WI38 (cell line): ENCODE measurements around the gene AGPAT1.

Source experiments
- H3K4me3 ChIP-seq: 2 replicates; pipeline ENCODE4 v1.5.1; 2011; ENCODE audit warnings: low read depth, mild to moderate bottlenecking, control low read depth, low read length
- TF ChIP-seq, protein P1 (sequence below): IDR thresholded peaks from 2 replicates; pipeline ENCODE4 v1.5.1; 2012; ENCODE audit warnings: low read depth, mild to moderate bottlenecking, control low read depth, low read length

Gene AGPAT1

DNA sequence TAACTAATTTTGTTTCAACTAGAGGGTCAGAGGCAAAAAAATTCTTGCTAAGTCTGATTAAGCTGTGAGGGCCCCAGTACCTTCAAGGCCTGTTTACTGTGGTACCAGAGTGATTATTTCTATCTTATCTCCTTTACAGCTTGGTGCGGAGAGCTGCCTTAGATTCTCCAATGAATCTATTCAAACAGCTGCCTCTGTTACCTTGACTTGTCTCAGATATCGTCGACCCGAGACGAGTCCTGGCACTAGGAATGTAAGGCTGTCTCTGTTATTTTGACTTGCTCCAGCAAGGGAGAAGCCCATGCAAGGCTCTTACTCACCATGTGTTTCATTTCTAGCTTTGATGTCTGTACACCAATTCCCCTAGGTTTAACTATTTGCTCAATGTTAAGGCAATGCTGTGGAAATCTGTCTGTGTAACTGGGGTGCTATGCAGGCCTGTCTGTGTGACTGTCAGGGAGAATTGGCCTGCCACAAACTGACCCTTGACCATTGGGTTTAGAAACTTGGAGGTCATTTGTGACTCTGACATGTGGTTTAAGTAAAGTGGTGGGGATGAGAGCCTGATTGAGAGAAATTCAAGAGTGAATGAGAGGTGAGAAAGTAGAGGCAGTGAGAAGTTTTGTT, 35.4 kb downstream of the AGPAT1 start:
- TF ChIP-seq, protein P1, sequence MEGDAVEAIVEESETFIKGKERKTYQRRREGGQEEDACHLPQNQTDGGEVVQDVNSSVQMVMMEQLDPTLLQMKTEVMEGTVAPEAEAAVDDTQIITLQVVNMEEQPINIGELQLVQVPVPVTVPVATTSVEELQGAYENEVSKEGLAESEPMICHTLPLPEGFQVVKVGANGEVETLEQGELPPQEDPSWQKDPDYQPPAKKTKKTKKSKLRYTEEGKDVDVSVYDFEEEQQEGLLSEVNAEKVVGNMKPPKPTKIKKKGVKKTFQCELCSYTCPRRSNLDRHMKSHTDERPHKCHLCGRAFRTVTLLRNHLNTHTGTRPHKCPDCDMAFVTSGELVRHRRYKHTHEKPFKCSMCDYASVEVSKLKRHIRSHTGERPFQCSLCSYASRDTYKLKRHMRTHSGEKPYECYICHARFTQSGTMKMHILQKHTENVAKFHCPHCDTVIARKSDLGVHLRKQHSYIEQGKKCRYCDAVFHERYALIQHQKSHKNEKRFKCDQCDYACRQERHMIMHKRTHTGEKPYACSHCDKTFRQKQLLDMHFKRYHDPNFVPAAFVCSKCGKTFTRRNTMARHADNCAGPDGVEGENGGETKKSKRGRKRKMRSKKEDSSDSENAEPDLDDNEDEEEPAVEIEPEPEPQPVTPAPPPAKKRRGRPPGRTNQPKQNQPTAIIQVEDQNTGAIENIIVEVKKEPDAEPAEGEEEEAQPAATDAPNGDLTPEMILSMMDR, result no peak
- no peak overlapping the region for H3K4me3 ChIP-seq

DNA sequence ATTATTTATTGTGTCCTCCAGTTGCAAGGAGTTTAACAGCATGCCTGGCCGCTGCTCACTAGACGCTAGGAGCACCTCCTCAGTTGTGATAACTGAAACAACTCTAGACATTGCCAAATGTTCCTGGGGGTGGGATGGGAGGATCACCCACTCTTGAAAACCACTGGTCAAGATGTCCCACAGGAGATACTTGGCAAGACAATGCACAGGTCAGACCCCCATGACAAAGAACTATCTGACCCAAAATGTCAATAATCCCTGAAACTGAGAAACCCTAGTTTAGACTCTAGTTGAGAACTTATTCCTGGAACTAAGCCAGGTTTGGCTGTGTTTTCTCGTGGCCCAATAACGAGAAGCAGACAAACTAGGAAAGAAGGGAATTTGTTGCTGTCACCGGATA, 36.3 kb downstream of the AGPAT1 start:
- H3K4me3 ChIP-seq, result no peak overlapping the region
- TF ChIP-seq, protein P1, result no peak

DNA sequence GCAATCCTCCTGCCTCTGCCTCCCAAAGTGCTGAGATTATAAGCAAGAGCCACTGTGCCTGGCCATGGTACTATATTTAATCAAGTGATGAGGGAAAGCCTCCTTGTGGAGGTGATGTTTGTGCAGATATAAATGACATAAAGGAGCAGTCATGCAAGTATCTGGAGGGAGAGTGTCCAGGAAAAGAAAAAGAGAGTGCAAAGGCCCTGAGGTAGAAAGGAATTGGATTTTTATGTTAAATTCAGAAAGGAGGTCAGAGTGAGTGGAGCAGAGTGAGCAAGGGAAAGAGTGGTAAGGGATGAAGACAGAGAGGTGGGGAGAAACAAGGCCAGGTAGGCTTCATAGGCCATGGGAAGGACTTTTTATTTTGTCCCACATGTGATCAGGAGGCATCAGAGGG, 38.4 kb downstream of the AGPAT1 start:
- H3K4me3 ChIP-seq, result no peak overlapping the region
- TF ChIP-seq, protein P1, result no peak

DNA sequence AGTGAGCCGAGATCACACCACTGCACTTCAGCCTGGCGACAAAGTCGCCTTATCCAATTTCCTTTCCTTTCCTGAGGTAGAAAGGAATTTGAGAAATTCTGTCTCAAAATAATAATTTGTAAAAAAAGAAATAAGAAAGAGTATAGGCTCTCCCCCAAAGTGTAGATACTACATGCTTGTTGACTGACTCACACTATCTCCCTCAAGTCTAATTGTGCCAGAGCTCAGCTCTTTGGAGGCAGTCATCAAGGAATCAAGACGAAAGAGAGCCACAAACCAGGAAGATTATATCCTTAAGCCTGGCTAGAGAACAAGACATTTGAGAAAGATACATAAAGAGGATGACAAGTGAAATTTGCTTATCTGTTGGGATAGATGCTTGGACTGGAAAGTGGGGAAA, 42.1 kb downstream of the AGPAT1 start:
- no peak overlapping the region for H3K4me3 ChIP-seq
- TF ChIP-seq, protein P1, result no peak

DNA sequence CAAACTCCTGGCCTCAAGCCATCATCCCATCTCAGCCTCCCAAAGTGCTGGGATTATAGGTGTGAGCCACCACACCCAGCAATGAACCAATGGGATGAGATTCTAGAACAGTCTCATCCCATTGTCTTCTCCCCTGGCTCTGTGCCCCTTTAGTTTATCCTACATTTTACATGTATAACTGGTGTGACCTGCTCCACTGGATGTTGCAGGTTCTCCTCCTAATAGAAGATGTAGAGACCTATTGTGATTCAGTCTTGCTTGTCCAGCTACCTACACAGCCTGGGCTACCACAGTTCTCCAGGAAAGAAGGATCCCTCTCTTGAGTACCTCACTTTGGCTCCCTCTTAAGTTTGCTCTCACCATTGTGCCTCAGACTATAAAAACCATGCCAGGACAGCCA, 43.8 kb downstream of the AGPAT1 start:
- TF ChIP-seq, protein P1, result no peak
- no peak overlapping the region for H3K4me3 ChIP-seq

DNA sequence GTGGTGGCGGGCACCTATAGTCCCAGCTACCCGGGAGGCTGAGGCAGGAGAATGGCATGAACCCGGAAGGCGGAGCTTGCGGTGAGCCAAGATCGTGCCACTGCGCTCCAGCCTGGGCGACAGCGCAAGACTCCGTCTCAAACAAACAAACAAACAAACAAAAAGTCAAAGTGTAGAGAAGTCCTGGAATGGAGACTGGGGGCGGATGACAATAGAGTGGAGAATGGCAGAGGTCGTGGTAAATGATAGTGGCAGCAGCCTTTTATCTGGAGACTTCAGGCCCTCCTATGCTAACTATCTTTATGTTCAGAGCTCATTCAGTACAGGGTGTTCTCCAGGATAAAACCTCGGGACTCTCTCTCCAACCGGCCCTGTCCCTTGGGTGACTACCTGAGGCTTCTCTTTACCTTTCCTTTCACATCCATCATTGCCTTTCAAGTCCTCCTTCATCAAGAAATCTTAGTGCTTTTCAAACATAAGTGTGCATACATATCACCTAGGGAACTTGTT, 44.4 kb downstream of the AGPAT1 start:
- no peak overlapping the region for H3K4me3 ChIP-seq
- TF ChIP-seq, protein P1, result no peak

DNA sequence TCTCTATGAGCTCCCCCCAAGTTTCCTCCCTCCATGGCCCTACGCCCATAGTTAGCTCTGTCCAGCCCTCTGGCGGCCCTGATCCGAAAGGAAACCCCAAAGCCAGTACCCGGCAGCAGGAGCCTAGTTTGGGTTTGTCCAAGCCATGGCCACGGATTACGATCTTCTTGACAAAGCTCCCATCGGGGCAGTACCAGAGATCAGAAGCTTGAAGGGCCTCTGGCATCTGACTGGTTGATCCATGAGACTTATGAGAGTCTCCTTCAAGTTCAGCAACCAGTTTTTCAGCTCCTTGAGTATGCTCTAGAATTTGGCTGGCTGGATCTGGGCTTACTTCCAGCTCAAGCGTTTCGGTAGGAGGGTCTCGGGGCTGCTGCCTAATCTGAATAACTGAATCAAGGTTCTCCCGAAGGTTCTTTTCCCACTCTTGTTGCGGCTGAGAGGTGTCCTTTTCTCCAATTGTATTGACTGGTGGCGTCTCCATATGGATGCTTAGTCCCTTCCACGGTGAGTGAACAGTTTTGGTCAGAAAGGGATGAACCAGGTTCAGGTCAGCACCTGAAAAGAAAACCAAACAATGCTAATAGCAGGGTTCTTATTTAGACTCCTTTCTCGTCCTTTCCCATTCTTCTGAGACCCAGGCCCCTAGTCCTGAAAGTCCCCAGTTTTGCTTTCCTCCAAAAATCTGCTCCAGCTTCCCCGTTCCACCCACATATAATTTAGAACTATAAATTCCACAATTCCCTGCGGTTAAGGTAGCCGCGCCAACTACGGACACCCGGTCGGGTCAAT, 46.4 kb downstream of the AGPAT1 start:
- H3K4me3 ChIP-seq, result peak overlapping the region; percentile 74
- TF ChIP-seq, protein P1, result no peak
